Prostate gland (tissue), 2 donors: ENCODE data around the gene PPP4R1. TPM values are rescaled to one million over a fixed set of nuclear protein-coding genes. Genes with fewer than 3 reads are reported as not detected.

ENCODE experiments used
- DNase-seq: peaks from one replicate; pipeline ENCODE4 v3.0.0-alpha.2; 2019; ENCODE audit warnings: low spot score
- H3K27ac ChIP-seq, 2 donors: fragments of 200-600 bp; sonication (generic); 2 replicates each; pipeline ENCODE4 v1.5.1; 2017 to 2019
- H3K27me3 ChIP-seq: fragments of 200-600 bp; sonication (generic); replicated peaks from 2 replicates; pipeline ENCODE4 v1.5.1; 2019; ENCODE audit not compliant: insufficient read depth
- H3K36me3 ChIP-seq, 2 donors: fragments of 200-600 bp; sonication (generic); 1 replicate in 1 of 2; 2 replicates in 1 of 2; pipeline versions ENCODE4 v1.5.1 to v1.8.1; 2017 to 2019
- H3K4me1 ChIP-seq: fragments of 200-600 bp; sonication (generic); replicated peaks from 2 replicates; pipeline ENCODE4 v1.5.1; 2019
- H3K4me3 ChIP-seq, 2 donors: fragments of 200-600 bp; sonication (generic); 2 replicates each; pipeline ENCODE4 v1.5.1; 2017 to 2019
- H3K9me3 ChIP-seq: fragments of 200-600 bp; sonication (generic); 2 replicates; pipeline ENCODE4 v1.5.1; 2017
- POLR2A ChIP-seq: fragments of 450-650 bp; IDR thresholded peaks from one replicate; pipeline ENCODE4 v1.6.1; 2016; ENCODE audit warnings: antibody characterized with exemption, mild to moderate bottlenecking
- POLR2AphosphoS5 ChIP-seq: sonication (generic); formaldehyde crosslinking; IDR thresholded peaks from one replicate; pipeline ENCODE4 v1.6.1; 2017; ENCODE audit warnings: antibody characterized with exemption
- WGBS: methylation state at CpG from one replicate; pipeline ENCODE4 v1.1.5; 2018; 5-methylcytosine and 5-hydroxymethylcytosine counted together
- intact Hi-C: fragments of 100-400 bp; cut with DNase I; formaldehyde crosslinking; loops from one replicate; pipeline ENCODE4 v1.14.2; 2022
- total RNA-seq, 2 donors: library from RNA; depleted of rRNA; stranded (reverse); fragments of >200 nt; gene quantifications; one replicate each; pipeline ENCODE4 v1.1.0, GENCODE V29; 2016
- TF ChIP-seq, protein P1 (sequence below), 4 experiments: fragments of 200-600 bp in 2 of 4; fragments of 450-650 bp in 2 of 4; sonication (generic) in 2 of 4; IDR thresholded peaks; 1 replicate in 3 of 4; 2 replicates in 1 of 4; pipeline ENCODE4 v1.5.1; 2016 to 2019; ENCODE audit warnings: antibody characterized with exemption in 4 of 4, mild to moderate bottlenecking in 2 of 4, moderate library complexity in 2 of 4

The PPP4R1 gene
- total RNA-seq, 2 donors from 2014 or later, result 39.1 to 67.0 TPM

DNA sequence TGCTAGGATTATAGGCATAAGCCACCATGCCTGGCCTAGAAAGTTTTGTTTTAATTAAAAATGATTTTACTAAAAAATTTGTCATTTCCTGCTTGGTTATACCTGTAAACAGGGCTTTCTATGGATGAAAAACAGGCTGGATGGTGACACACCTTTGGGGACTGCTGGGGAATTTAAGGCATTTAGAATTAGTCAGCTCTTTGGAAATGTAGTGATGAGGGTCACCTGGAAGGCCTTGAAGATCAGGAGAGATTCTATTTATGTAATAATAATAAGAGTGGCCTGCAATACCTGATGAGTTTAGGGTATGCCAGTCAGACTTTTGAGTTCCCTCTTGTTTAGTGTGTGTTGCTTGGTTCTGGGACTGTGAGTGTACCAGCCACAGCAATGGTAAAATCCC is 87.9 kb downstream of the PPP4R1 start:
- DNase-seq, result no peak
- H3K27me3 ChIP-seq, result no peaks in the 10 kb centered on the region
- intact Hi-C loops, result no loop called here
- no peaks in the 10 kb centered on the region for H3K4me1 ChIP-seq
- H3K9me3 ChIP-seq, result no peaks in the 10 kb centered on the region
- H3K4me3 ChIP-seq, result no peak overlapping the region
- TF ChIP-seq POLR2A (no peak), POLR2AphosphoS5 (no peak)
- TF ChIP-seq, protein P1, sequence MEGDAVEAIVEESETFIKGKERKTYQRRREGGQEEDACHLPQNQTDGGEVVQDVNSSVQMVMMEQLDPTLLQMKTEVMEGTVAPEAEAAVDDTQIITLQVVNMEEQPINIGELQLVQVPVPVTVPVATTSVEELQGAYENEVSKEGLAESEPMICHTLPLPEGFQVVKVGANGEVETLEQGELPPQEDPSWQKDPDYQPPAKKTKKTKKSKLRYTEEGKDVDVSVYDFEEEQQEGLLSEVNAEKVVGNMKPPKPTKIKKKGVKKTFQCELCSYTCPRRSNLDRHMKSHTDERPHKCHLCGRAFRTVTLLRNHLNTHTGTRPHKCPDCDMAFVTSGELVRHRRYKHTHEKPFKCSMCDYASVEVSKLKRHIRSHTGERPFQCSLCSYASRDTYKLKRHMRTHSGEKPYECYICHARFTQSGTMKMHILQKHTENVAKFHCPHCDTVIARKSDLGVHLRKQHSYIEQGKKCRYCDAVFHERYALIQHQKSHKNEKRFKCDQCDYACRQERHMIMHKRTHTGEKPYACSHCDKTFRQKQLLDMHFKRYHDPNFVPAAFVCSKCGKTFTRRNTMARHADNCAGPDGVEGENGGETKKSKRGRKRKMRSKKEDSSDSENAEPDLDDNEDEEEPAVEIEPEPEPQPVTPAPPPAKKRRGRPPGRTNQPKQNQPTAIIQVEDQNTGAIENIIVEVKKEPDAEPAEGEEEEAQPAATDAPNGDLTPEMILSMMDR (IDR thresholded peaks at IDR 0.05), result no peak
- no peak overlapping the region for H3K27ac ChIP-seq
- no peaks in the 10 kb centered on the region for H3K36me3 ChIP-seq

DNA sequence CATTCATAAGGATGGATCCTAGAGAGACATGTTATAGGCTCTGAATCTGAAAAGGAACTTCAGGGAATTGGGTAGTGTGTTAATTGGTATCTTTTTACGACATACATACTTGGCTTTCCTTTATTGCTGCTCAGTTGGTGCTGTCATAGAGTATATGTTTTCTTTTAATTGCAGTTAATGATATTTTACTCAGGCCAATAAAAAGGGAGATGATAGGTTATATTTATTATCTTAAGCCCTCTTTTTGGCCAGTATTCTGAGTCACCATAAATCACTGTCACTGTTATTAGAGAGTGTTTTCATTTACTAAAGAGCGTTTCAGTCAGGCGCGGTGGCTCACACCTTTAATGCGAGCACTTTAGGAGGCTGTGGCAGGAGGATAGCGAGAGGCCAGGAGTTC is 91.4 kb downstream of the PPP4R1 start:
- Histone ChIP-seq H3K9me3 (no peaks in the 10 kb centered on the region), H3K27ac (no peak overlapping the region), H3K27me3 (no peaks in the 10 kb centered on the region), H3K4me1 (no peaks in the 10 kb centered on the region), H3K36me3 (no peaks in the 10 kb centered on the region), H3K4me3 (no peak overlapping the region)
- no peak for DNase-seq
- 75% methylated on average over 6 of the region's 6 CpGs for WGBS
- TF ChIP-seq, protein P1 (IDR thresholded peaks at IDR 0.05), result no peak
- TF ChIP-seq POLR2AphosphoS5, result no peak
- TF ChIP-seq POLR2A, result no peak
- intact Hi-C loops, result no loop called here

DNA sequence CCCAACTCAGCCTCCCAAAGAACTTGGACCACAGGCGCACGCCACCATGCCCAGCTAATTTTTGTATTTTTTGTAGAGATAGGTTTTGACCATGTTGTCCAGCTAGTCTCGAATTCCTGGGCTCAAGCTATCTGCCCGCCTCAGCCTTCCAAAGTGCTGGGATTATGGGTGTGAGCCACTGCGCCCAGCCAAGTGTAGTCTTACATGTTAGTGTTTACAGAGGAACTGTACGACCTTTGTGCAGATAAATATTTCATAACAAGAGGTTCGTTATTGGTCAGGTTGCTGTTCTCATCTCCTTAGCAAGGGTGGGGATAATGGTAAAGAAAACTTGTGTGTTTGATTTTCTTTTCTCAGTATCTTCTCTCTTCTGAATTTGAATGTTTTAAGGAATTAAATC is 92.6 kb downstream of the PPP4R1 start:
- no peaks in the 10 kb centered on the region for H3K9me3 ChIP-seq
- WGBS, result 88% methylated on average over 7 of the region's 7 CpGs
- no peak overlapping the region for H3K4me3 ChIP-seq
- no peak overlapping the region for H3K27ac ChIP-seq
- H3K4me1 ChIP-seq, result no peaks in the 10 kb centered on the region
- intact Hi-C loops, result no loop called here
- TF ChIP-seq, protein P1 (IDR thresholded peaks at IDR 0.05), result no peak
- TF ChIP-seq POLR2A (no peak), POLR2AphosphoS5 (no peak)
- no peak for DNase-seq
- H3K36me3 ChIP-seq, result no peaks in the 10 kb centered on the region
- no peaks in the 10 kb centered on the region for H3K27me3 ChIP-seq

DNA sequence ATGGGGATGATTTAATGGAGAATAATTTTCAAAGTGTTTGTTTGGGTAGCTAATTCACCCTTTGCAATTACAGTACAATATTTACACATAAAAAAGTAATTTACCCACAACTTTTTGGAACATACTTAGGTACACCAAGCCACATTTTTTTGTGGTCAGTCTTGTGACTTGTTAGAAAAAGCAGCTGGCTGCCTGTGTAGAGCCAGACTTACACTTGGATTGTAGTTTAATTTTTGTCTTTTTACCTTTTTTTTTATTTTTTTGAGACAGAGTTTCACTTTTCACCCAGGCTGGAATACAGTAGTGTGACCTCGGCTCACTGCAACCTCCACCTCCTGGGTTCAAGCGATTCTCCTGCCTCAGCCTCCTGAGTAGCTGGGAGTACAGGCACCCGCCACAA is 93.7 kb downstream of the PPP4R1 start:
- Histone ChIP-seq H3K27ac (no peak overlapping the region), H3K36me3 (no peaks in the 10 kb centered on the region), H3K4me3 (no peak overlapping the region), H3K27me3 (no peaks in the 10 kb centered on the region), H3K4me1 (no peaks in the 10 kb centered on the region), H3K9me3 (no peaks in the 10 kb centered on the region)
- intact Hi-C loops, result no loop called here
- TF ChIP-seq POLR2AphosphoS5 (no peak), POLR2A (no peak)
- TF ChIP-seq, protein P1 (IDR thresholded peaks at IDR 0.05), result no peak
- no peak for DNase-seq
- WGBS, result 77% methylated on average over 3 of the region's 3 CpGs

- Histone ChIP-seq H3K4me3 (no peak overlapping the region), H3K4me1 (no peaks in the 10 kb centered on the region), H3K9me3 (no peaks in the 10 kb centered on the region), H3K36me3 (no peaks in the 10 kb centered on the region), H3K27me3 (no peaks in the 10 kb centered on the region), H3K27ac (no peak overlapping the region)
- intact Hi-C loops, result loop anchor here (10.0 kb wide), 2 partner anchors 155 to 375 kb away; no protein-coding TSS in a partner anchor
- TF ChIP-seq POLR2AphosphoS5 (no peak), POLR2A (no peak)
- TF ChIP-seq, protein P1 (IDR thresholded peaks at IDR 0.05), result no peak
- WGBS, result 55% methylated on average over 1 of the region's 1 CpG
- no peak for DNase-seq
Observed at GRCh38 chr18:9519399-9519798, 95.0 kb downstream of the PPP4R1 start.
